ENCODE measurements around the gene RIN3.

RIN3 gene

DNA sequence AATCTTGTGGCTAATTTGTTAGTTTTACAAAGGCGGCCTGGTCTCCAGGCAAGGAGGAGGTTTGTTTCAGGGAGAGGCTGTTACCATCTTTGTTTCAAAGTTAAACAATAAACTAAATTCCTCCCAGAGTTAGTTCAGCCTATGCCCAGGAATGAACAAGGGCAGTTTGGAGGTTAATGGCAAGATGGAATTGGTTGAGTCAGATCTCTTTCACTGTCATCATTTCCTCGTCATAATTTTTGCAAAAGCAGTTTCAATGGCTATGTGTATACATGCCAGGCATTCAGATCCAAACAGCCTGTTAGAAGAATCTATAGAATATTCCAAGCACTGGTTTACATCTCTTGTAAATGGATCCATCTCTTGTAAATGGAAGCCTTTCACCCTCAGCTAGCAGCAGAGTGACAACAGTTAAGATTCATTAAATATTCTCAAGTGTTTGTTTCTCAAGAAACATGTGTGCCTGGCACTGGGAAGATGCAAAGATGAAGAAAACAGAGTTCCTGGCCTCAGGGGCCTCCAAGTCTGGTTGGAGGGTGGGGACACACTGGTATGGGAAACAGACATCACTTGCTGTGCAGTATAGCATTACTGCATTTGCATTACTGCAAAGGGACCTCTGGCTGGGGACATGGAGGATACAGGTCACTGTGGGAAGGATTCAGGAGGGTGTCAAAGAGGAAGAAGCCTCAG lies 65.8 kb downstream of the RIN3 start:
- TF ChIP-seq ZFX (IDR thresholded peaks at IDR 0.05; ENCODE audit: borderline replicate concordance) (no peak), CTCF (IDR thresholded peaks at IDR 0.05) (no peak)
- H3K27ac ChIP-seq, result no peak overlapping the region

DNA sequence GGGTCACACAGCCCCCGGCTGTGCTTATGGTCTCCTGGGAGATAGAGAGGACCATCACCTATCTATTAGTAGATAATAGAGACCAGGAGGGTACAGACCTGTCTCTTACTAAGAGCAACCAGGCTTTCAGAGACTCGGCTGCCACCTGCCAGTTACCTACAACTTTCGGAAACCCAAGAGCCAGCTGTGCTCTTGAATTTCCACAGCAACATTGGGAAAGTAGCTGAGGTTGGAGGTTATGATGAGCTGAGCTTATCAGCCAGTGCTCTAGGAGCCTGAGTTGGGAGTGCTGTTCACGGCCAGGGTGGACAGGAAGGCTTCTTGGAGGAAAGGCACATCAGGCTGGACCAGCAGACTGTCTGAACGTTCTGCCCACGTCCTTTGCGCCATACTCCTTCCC lies 67.6 kb downstream of the RIN3 start:
- TF ChIP-seq CTCF (IDR thresholded peaks at IDR 0.05) (no peak), ZFX (IDR thresholded peaks at IDR 0.05; ENCODE audit: borderline replicate concordance) (no peak)
- no peak overlapping the region for H3K27ac ChIP-seq

- TF ChIP-seq ZFX (IDR thresholded peaks at IDR 0.05; ENCODE audit: borderline replicate concordance), result no peak
- no peak for TF ChIP-seq CTCF (IDR thresholded peaks at IDR 0.05)
- no peak overlapping the region for H3K27ac ChIP-seq
Measured at GRCh38 chr14:92581966-92582566, 68.5 kb downstream of the RIN3 start.

- no peak overlapping the region for H3K27ac ChIP-seq
- no peak for TF ChIP-seq CTCF (IDR thresholded peaks at IDR 0.05)
- TF ChIP-seq ZFX (IDR thresholded peaks at IDR 0.05; ENCODE audit: borderline replicate concordance), result no peak
Measured at GRCh38 chr14:92582706-92583452, 69.3 kb downstream of the RIN3 start.

- TF ChIP-seq CTCF (IDR thresholded peaks at IDR 0.05) (no peak), ZFX (IDR thresholded peaks at IDR 0.05; ENCODE audit: borderline replicate concordance) (no peak)
- no peak overlapping the region for H3K27ac ChIP-seq
Measured at GRCh38 chr14:92584220-92584619, 70.6 kb downstream of the RIN3 start.

DNA sequence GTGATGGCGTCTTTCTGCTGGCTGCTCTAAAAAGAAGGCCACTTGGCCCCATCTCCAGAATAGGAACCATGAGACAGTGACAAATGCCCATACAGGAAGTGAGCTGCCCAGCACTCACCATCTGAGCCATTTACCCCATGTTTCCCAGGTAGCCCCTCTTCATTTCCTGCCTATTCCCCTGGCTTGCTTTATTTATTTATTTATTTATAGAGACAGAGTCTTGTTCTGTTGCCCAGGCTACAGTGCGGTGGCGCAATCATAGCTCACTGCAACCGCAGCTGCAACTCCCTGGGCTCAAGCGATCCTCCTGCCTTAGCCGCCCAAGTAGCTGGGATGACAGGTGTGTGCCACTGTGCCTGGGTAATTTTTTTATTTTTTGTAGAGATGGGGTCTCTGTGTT lies 71.2 kb downstream of the RIN3 start:
- TF ChIP-seq ZFX (IDR thresholded peaks at IDR 0.05; ENCODE audit: borderline replicate concordance) (no peak), CTCF (IDR thresholded peaks at IDR 0.05) (no peak)

More for the DNA sequence above, 71.2 kb downstream of the RIN3 start:
- H3K27ac ChIP-seq, result no peak overlapping the region
